ENCODE data around the gene SRM. TPM values are rescaled to one million over a fixed set of nuclear protein-coding genes. Genes with fewer than 3 reads are reported as not detected.

The SRM gene
- total RNA-seq, 1 donor from 2014 or later, result 147 TPM

DNA sequence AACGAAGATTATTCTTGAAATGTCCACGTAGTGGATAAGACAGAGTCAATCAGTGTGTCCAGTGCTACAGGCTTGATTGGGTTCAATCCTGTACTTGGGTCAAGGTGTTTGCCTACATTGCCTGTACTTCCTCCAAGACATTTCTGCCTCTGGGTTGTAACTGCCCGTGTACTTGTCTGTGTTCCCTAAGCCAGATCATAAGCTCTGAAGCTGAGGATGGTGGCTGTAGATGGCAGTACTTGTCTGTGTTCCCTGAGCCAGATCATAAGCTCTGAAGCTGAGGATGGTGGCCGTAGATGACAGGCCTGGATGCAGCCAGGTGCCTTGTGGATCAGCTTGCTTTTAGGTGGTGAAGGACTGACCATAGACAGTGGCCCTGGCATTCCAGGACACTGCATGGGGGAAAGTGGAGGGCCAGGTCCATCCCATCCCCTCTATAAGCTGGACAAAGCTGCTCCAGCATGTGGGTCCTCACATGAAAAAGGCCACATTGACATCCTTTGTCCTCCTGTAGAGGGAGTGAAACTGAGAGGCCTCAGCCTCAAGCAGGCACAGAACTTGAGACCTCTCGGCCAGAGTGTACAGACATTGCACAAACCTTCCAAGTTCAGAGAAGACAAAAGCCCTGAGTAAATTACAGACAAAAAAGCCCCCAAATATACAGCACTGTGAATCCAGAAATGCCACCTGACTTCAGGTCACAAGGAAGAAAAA, 2.0 kb upstream of the SRM start:
- no peaks in the 10 kb centered on the region for H3K9me3 Mint-ChIP-seq
- no peaks in the 10 kb centered on the region for H3K27me3 Mint-ChIP-seq (ENCODE audit: low read depth)
- peak overlapping the region; percentile 46 for H3K27ac Mint-ChIP-seq (ENCODE audit: unreplicated experiment)
- H3K36me3 Mint-ChIP-seq (ENCODE audit: low read depth), result peaks cover 16% of the 10 kb centered on the region
- H3K4me3 Mint-ChIP-seq, result peak overlapping the region; percentile 93
- TF ChIP-seq, protein P1, sequence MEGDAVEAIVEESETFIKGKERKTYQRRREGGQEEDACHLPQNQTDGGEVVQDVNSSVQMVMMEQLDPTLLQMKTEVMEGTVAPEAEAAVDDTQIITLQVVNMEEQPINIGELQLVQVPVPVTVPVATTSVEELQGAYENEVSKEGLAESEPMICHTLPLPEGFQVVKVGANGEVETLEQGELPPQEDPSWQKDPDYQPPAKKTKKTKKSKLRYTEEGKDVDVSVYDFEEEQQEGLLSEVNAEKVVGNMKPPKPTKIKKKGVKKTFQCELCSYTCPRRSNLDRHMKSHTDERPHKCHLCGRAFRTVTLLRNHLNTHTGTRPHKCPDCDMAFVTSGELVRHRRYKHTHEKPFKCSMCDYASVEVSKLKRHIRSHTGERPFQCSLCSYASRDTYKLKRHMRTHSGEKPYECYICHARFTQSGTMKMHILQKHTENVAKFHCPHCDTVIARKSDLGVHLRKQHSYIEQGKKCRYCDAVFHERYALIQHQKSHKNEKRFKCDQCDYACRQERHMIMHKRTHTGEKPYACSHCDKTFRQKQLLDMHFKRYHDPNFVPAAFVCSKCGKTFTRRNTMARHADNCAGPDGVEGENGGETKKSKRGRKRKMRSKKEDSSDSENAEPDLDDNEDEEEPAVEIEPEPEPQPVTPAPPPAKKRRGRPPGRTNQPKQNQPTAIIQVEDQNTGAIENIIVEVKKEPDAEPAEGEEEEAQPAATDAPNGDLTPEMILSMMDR (conservative IDR thresholded peaks at IDR 0.05), result no peak
- peaks cover 30% of the 10 kb centered on the region for H3K4me1 Mint-ChIP-seq
- DNase-seq (ENCODE audit: low read depth, low spot score), result no peak

DNA sequence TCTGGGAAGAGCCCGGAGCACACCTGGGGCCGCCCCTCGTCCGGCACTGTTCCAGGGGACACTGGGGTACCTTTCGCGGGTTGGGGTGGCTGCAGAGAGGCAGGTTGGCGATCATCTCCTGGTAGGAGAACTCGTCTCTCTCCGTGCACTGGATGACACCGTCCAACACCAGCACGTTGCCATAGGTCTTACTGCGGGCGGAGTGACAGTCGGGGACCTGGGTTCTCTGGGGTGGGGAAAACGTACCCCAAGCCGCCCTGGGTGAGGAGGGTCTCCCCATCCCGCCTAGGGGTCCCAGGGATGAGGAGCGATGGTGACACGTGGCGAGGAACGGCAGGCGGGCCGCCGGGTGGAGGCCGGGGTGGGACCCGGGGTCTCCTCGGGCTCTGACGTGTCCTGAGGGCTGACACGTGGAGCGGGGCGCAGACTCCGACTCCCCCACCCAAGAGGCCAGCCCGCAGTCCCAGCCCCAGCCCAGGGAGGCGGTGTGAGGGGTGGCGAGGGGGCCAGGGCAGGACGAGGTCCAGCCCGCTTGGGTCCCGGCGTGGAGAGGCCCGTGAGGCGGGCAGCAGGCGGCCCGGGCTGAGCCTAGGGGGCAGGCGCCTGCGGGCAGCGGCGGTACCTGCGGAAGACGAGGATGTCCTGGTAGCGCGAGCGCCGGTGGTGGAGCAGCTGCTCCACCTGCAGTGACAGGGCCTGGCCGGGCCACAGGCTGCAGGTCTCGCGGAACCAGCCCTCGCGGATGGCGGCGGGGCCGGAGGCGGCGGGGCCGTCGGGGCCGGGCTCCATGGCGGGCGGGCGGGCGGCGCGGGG, 457 bp downstream of the SRM start:
- Mint-ChIP-seq H3K9me3 (no peaks in the 10 kb centered on the region), H3K27ac (ENCODE audit: unreplicated experiment) (peak overlapping the region; percentile 96), H3K27me3 (ENCODE audit: low read depth) (no peaks in the 10 kb centered on the region), H3K4me3 (peak overlapping the region; percentile 97), H3K36me3 (ENCODE audit: low read depth) (peaks cover 4% of the 10 kb centered on the region), H3K4me1 (peaks cover 30% of the 10 kb centered on the region)
- DNase-seq (ENCODE audit: low read depth, low spot score), result peak; percentile 26
- TF ChIP-seq, protein P1 (conservative IDR thresholded peaks at IDR 0.05), result no peak

DNA sequence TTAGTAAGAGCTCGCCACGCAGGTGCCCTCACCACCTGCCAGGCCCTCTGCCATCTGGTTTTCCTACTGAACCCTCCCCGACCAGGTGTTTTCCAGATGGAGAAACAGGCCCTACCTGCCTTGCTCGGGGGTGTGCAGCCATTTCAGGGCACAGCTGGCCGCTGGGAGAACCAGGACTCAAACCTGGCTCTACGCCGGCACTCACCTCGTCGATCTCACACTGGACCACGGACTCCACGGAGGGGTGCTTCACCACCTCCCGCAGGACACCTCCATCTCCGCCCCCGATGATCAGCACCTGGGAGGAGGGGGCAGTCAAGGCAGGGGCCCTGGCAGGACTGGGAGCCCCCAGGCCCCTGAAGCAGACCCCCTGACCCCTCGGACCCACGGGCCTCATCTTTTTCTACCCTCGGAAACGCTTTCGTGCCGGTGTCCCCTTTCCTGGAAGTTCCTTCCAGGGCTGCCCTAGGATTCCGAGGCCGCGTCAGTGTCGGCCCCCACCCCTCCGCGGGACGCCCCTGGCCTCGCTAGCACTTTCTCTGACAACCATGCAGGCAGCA, 1.1 kb downstream of the SRM start:
- H3K4me1 Mint-ChIP-seq, result peaks cover 30% of the 10 kb centered on the region
- H3K4me3 Mint-ChIP-seq, result peak overlapping the region; percentile 97
- no peak for DNase-seq (ENCODE audit: low read depth, low spot score)
- TF ChIP-seq, protein P1 (conservative IDR thresholded peaks at IDR 0.05), result no peak
- H3K27me3 Mint-ChIP-seq (ENCODE audit: low read depth), result no peaks in the 10 kb centered on the region
- H3K27ac Mint-ChIP-seq (ENCODE audit: unreplicated experiment), result peak overlapping the region; percentile 78
- peaks cover 4% of the 10 kb centered on the region for H3K36me3 Mint-ChIP-seq (ENCODE audit: low read depth)
- H3K9me3 Mint-ChIP-seq, result no peaks in the 10 kb centered on the region

DNA sequence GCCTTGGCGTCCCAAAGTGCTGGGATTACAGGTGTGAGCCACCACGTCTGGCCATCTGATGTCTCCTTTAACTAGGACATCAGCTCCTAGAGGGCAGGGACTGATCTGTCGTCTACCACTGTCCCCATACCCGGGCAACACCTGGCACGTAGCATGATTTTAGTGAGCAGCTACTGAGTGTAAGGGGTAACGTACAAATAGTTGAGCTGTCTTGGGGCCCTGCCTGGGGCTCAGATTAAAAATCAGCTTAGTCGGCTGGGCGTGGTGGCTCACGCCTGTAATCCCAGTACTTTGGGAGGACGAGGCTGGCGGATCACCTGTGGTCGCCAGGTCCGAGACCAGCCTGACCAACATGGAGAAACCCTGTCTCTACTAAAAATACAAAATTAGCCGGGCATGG, 1.8 kb downstream of the SRM start:
- H3K27ac Mint-ChIP-seq (ENCODE audit: unreplicated experiment), result no peak overlapping the region
- peak overlapping the region; percentile 84 for H3K4me3 Mint-ChIP-seq
- H3K4me1 Mint-ChIP-seq, result peaks cover 30% of the 10 kb centered on the region
- no peaks in the 10 kb centered on the region for H3K27me3 Mint-ChIP-seq (ENCODE audit: low read depth)
- peaks cover 4% of the 10 kb centered on the region for H3K36me3 Mint-ChIP-seq (ENCODE audit: low read depth)
- no peaks in the 10 kb centered on the region for H3K9me3 Mint-ChIP-seq
- DNase-seq (ENCODE audit: low read depth, low spot score), result no peak
- TF ChIP-seq, protein P1 (conservative IDR thresholded peaks at IDR 0.05), result no peak

DNA sequence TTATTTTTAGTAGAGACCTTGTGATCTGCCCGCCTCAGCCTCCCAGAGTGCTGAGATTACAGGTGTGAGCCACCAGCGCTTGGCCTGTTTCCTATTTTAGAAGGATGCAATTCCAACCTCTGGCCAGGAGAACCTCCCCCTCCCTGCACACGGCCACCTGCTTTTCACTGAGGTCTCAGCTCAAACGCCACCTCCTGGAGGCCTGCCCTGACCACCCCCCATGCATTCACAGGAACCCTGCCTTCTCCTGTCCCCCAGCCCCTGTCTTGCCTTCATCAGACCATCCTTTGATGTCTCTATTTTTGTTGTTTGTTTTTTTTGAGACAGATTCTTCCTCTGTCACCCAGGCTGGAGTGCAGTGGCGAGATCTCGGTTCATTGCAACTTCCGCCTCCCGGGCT, 2.3 kb downstream of the SRM start:
- H3K36me3 Mint-ChIP-seq (ENCODE audit: low read depth), result peaks cover 4% of the 10 kb centered on the region
- no peaks in the 10 kb centered on the region for H3K9me3 Mint-ChIP-seq
- TF ChIP-seq, protein P1 (conservative IDR thresholded peaks at IDR 0.05), result no peak
- peak overlapping the region; percentile 27 for H3K27ac Mint-ChIP-seq (ENCODE audit: unreplicated experiment)
- H3K27me3 Mint-ChIP-seq (ENCODE audit: low read depth), result no peaks in the 10 kb centered on the region
- DNase-seq (ENCODE audit: low read depth, low spot score), result no peak
- peaks cover 25% of the 10 kb centered on the region for H3K4me1 Mint-ChIP-seq
- peak overlapping the region; percentile 84 for H3K4me3 Mint-ChIP-seq

Data from neural crest cell (in vitro differentiated cells).